Measurements from ENCODE around the gene CCDC192. TPM values are rescaled to one million over a fixed set of nuclear protein-coding genes. Genes with fewer than 3 reads are reported as not detected.

The CCDC192 gene
- total RNA-seq, 2 donors from 2014 or later, result not detected

DNA sequence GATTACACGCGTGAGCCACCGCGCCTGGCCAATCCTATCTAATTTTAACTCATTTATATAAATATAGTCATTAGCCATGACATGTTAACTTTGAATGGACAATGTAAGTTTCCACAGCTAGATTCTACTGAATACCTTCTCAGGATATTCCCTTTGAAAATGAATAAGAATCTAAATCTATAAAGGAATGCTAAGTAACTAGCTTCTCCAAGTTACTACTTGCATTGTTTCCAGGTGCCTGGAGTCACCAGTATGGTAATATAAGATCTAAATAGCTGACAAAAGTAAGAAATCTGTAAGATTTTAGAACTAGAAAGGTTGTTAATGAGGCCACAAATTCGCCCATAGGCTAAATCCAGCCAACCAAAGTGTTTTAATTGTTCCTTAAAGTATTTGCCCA lies 191.3 kb downstream of the CCDC192 start:
- DNase-seq (no peak), ATAC-seq (no peak)
- intact Hi-C loops (cut with DNase I, micrococcal nuclease), result no loop called here

- ATAC-seq (no peak), DNase-seq (no peak)
- intact Hi-C loops (cut with DNase I, micrococcal nuclease), result no loop called here
These were observed 195.5 kb downstream of the CCDC192 start for GRCh38 chr5:127898551-127899213.

GRCh38 chr5:127899214-127899610 lies 196.0 kb downstream of the CCDC192 start:
- intact Hi-C loops (cut with DNase I, micrococcal nuclease), result no loop called here
- ATAC-seq (peak; percentile 84), DNase-seq (no peak)

- intact Hi-C loops (cut with DNase I, micrococcal nuclease), result no loop called here
- no peak for DNase-seq
- no peak for ATAC-seq
These were observed 203.5 kb downstream of the CCDC192 start for GRCh38 chr5:127906562-127907204.

DNA sequence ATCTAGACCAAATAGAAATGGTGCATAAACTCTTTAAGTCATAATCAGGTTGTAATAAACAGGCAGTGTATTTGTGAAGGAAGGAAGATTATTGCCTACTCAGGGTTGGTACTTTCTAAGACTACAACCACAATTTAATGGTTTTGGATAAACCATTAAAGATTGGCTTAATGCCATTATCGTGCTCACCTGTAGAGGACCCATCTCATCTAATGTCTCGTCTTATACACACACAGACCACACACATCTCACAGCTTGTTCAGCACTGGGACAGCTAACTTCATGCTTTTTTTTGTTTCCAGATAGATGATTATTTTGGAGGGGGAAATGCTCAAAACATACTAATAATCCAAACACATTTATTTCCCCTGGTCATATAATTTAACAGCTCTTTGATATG lies 204.7 kb downstream of the CCDC192 start:
- no peak for ATAC-seq
- intact Hi-C loops (cut with DNase I, micrococcal nuclease), result no loop called here
- no peak for DNase-seq

DNA sequence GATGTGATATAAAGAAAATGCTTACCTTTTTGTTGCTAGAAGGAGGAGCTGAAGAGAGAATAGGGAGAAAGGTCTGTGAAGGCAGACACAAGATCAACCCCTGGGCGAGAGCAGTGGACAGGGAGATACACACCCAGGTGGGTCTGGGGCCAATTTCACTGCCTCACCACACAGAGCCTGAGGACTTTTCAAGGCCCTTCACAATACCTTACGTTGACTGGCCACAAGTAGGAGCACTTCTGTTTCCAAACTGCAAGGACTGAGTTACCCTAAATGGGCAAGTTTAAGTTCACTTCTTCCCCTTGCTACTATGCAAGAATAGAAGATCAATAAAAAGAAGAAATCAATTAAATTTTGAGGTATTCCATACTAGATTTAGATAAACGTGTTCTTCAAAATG lies 205.9 kb downstream of the CCDC192 start:
- intact Hi-C loops (cut with DNase I, micrococcal nuclease), result no loop called here
- DNase-seq (peak; percentile 26 to 46), ATAC-seq (peak; percentile 71)

DNA sequence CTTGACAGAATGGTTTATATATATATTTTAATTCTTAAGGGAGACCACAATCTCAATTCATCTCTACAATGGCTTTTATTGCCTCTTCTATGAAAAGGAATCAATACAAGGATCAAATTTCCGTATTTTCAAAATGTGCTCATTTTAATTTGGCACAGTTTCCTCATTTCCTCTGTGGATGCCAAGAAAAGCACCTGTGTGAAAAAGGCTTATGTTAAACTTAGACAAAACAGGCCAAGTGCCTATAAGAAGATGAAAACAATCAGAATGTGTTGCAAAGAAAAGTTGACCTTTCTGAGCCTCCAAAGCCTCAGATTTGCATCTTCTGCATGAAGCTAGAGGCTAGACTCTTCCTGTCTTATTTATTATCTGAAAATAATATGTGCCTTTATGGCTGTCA lies 206.6 kb downstream of the CCDC192 start:
- intact Hi-C loops (cut with DNase I, micrococcal nuclease), result no loop called here
- no peak for ATAC-seq

DNA sequence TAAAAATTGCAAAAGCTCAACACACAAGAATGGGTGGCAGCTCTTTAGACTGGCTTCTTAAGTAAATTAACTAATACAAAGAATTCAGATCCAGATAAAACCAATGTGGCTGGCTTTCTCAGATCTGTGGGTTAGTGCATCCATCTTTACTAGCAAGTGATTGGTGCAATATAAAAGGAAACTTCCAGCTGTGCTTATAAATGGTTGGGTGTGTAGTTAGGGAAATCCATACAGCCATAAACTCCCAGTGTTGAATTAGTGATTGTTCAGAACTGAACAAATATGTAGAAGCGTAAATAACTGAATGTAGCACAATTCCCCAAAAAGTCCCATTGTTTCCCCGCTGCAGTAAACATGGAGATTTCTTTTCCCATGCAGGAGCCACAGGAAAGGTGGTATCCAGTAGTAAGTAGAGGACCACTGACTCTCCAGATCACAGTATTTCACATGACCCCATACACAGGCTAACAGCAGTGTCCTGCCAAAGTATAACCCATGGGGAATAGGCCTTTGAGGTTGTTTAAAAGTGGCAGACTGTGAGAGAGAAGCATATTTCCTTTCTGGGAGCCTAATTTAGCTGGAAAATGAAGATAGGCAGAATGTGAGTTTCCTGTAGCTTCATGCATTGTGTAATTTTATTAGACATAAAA lies 207.2 kb downstream of the CCDC192 start:
- DNase-seq (no peak), ATAC-seq (peak; percentile 90)
- intact Hi-C loops (cut with DNase I, micrococcal nuclease), result no loop called here

More for the DNA sequence above, 206.6 kb downstream of the CCDC192 start:
- no peak for DNase-seq

DNA sequence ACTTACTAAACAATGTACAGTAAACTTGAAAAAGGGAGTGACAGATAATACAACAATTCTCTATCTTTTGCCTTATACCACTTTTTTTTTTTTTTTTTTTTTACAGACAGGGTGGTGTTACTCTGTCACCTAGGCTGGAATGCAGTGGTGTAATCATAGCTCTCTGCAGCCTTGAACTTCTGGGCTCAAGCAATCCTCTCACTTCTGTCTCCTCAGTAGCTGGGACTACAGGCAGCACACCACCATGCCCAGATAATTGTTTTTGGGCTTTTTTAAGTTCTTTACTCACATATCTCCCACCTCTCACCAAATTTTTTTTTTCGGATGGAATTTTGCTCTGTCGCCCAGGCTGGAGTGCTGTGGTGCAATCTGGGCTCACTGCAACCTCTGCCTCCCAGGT lies 208.4 kb downstream of the CCDC192 start:
- intact Hi-C loops (cut with DNase I, micrococcal nuclease), result no loop called here
- DNase-seq, result no peak
- peak; percentile 42 for ATAC-seq

GRCh38 chr5:127912411-127912810 lies 209.2 kb downstream of the CCDC192 start:
- intact Hi-C loops (cut with DNase I, micrococcal nuclease), result no loop called here
- no peak for ATAC-seq

DNA sequence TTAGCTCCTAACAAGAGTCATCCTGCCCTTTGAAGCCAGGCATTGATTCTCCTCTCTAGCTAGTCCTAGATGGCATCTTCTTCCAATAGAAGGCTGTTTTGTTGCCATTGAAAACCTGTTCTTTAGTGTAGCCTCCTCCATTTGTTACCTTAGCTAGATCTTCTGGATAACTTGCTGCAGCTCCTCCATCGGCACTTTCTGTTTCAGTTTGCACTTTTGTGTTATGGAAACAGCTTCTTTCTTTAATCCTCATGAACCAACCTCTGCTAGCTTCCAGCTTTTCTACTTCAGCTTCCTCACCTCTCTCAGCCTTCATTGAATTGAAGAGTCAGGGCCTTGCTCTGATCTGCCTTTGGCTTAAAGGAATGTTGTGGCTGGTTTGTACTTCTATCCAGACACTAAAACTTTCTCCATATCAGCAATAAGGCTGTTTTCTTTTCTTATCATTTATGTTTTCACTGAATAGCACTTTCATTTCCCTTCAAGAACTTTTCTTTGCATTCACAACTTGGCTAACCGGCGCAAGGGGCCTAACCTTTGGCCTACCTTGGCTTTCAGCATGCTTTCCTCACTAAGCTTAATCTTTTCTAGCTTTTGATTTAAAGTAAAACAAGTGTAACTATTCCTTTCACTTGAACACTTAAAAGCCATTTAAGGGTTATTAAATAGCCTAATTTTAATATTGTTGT lies 213.8 kb downstream of the CCDC192 start:
- DNase-seq (no peak), ATAC-seq (peak; percentile 63)

More at GRCh38 chr5:127912411-127912810, 209.2 kb downstream of the CCDC192 start:
- no peak for DNase-seq

DNA sequence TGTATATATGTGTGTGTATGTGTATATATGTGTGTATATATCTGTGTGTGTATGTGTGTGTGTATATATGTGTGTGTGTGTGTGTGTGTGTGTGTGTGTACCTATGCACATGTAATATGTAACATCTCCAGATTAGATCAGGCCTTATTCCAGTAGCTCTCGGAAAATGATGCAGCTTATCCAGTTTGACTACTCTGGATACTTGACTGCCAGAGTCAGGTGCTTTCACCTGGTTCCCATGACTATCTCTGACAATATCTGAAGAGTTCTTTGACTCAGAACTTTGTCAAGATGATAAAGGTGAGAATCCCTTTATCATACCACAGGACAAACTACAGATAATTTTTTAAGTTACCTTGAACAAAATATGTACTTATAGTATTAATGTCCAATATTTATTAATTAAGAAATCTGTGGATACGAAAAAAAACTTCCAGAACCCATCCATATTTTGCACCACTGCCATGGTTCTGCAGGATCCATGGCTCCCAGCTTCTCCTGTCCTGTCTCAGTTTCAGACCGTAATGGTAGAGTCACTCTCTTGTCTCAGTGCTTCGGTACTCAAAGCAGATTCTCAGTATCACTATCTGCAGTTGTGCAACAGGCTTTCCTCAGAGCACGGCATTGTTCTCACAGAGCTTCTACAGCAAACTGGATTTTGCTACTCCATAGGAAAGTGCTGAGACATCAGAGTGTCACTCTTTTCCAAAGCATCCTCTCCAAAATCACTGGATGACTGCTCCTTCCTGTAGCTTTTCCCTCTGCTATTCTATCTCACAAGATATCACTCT lies 216.0 kb downstream of the CCDC192 start:
- ATAC-seq (no peak), DNase-seq (no peak)
- intact Hi-C loops (cut with DNase I, micrococcal nuclease), result no loop called here

More for the DNA sequence above, 213.8 kb downstream of the CCDC192 start:
- intact Hi-C loops (cut with DNase I, micrococcal nuclease), result no loop called here

DNA sequence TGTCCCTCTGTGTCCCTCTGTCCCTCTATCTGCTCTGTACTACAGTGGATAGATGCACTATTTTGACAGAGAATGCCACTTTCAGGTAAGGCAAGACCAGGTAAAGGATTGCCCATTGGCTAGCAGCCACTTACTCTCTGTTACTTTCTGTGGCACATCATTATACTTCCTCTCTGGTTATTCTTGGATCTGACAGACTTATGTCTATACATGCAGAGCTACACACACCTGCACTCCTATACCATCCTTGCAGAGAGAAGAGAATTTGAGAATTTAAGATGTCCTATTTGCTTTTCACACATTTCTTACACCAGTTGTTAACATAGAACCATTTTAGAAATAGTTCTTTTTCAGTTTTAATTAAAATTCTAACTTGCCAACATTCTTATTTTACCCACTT lies 216.6 kb downstream of the CCDC192 start:
- intact Hi-C loops (cut with DNase I, micrococcal nuclease), result no loop called here
- ATAC-seq (no peak), DNase-seq (no peak)

- intact Hi-C loops (cut with DNase I, micrococcal nuclease), result no loop called here
- ATAC-seq (no peak), DNase-seq (no peak)
These were observed 217.7 kb downstream of the CCDC192 start for GRCh38 chr5:127920936-127921335.

DNA sequence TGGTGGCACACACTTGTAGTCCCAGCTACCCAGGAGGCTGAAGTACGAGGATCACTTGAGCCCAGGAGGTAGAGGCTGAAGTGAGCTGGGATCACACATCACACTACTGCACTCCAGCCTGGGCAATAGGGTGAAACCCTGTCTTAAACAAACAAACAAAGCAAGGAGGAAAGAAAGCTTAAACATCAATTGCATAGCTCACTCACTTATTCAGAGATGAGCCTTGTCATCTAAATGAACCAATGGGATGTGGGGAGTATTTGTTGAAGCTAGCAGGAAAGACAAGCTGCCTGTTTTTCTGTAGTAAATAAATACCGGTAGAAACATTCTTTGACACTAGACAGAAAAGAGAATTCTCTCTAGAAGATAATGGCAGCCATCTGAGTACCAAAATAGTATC lies 219.4 kb downstream of the CCDC192 start:
- ATAC-seq (no peak), DNase-seq (no peak)
- intact Hi-C loops (cut with DNase I, micrococcal nuclease), result no loop called here

GRCh38 chr5:127923804-127924570 lies 220.8 kb downstream of the CCDC192 start:
- intact Hi-C loops (cut with DNase I, micrococcal nuclease), result no loop called here
- ATAC-seq, result no peak

GRCh38 chr5:127924606-127925005 lies 221.4 kb downstream of the CCDC192 start:
- no peak for DNase-seq
- intact Hi-C loops (cut with DNase I, micrococcal nuclease), result no loop called here
- ATAC-seq, result peak; percentile 27

More at GRCh38 chr5:127923804-127924570, 220.8 kb downstream of the CCDC192 start:
- no peak for DNase-seq

- ATAC-seq, result peak; percentile 66
- DNase-seq, result peak in 1 of 2 donors; percentile 43
- intact Hi-C loops (cut with DNase I, micrococcal nuclease), result no loop called here
These were observed 222.7 kb downstream of the CCDC192 start for GRCh38 chr5:127925916-127926315.
